ENCODE results near the gene MELTF.

MELTF gene

DNA sequence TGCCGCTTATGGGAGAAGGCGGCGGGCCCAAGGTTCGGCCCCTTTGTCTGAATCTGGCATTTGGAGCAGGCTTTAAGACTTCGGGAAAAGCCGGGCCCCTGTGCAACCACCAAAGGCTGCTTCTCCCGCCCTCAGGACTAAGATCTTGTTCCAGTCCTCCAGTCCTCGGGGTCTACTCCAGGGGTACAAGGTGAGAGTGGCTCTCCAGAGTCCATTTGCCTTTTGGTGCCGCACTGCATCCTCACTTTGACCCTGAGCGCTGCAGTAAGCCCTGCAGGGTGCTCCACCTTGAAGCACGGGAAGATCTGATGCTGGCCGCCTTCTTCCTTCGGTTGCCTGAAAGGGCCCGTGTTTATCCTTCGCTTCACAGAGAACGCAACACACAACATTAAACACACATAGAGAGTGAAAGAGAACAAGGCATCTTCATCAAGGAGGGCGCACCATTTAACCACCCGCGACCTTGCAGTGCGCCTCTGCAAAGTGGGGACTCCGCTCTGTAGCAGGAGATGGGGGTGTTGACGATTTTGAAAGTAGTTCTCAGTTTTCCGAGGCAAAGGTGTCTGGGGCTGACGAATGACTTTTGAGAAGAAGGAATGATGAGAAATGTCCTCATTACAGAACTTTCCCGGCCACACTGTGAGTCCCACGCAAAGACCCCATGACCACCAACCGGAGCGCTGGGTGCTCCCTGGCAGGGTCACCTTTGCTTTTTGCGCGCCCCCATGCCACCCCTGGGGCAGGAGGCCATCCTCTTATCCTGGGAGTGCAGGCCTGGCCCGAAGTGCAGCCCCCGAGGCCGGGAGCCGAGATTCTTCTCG is 62.0 kb downstream of the MELTF start:
- no peak for DNase-seq

GRCh38 chr3:196966526-196967401 is 62.9 kb downstream of the MELTF start:
- no peak for DNase-seq

- no peak for DNase-seq
Observed at GRCh38 chr3:196965804-196966173, 63.8 kb downstream of the MELTF start.

DNA sequence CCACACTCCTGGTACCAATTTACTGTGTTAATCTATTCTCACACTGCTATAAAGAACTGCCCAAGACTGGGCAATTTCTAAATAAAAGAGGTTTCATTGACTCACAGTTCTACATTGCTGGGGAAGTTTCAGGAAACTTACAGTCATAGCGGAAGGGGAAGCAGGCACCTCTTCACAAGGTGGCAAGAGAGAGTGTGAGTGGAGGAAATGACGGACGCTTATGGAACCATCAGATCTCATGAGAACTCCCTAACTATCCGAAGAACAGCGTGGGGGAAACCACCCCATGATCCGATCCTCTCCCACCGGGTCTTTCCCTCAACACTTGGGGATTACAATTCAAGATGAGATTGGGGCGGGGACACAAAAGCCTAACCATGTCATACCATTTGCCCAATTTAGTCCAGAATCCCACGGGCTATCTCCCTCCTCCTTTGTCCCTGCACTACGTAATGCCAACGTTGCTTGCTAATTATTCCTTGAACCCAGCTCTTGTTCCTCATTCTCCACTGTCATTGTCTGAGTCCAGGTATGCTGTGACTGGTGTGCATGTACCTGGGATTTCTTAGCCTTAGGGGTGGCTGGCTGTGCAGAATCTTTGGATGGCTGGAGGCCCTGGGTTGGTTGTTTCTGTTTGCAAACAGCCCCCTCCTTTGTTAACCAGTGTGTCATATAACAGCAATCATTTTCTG is 64.4 kb downstream of the MELTF start:
- no peak for DNase-seq

DNA sequence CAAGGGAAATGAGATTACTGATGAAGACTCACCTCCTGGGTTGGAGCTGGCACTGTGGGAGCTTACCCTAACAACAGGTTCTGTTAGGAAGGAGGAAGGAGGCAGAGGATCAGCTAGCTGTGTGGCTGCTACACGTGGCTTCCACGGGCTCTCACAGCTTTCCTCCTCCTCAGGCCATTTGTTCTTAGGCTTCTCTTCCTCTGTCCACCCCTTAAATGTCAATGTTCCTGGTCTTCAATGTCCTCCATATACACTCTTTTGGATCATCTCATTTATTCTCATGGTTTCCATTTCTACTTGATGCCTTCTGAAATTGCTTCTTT is 66.0 kb downstream of the MELTF start:
- DNase-seq = no peak

DNA sequence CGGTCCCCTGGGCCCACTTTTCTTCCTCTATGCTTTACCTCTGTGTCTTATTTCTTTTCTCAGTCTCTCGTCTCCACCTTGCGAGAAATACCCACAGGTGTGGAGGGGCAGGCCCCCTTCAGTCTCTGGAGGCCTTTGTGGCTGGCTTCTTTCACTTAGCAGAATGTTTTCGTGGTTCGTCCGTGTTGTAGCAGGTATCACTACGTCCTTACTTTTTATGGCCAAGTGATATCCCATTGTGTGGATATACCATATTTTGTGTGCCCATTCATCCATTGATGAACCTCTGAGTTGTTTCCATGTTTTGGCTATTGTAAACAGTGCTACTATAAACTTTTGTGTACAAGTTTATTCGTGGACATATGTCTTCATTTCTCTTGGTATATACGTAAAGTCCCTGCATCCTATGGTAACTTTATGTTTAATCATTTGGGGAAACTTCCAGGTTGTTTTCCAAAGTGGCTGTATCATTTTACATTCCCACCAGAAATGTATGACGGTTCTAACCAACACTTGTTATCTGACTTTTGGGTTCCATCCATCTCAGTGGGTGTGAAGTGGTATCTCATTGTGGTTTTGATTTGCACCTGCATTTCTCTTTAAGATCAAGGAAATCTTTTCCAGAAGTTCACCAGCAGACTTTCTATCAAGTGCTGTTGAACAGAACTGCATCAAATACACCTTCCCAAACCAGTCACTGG is 66.5 kb downstream of the MELTF start:
- DNase-seq = no peak

DNA sequence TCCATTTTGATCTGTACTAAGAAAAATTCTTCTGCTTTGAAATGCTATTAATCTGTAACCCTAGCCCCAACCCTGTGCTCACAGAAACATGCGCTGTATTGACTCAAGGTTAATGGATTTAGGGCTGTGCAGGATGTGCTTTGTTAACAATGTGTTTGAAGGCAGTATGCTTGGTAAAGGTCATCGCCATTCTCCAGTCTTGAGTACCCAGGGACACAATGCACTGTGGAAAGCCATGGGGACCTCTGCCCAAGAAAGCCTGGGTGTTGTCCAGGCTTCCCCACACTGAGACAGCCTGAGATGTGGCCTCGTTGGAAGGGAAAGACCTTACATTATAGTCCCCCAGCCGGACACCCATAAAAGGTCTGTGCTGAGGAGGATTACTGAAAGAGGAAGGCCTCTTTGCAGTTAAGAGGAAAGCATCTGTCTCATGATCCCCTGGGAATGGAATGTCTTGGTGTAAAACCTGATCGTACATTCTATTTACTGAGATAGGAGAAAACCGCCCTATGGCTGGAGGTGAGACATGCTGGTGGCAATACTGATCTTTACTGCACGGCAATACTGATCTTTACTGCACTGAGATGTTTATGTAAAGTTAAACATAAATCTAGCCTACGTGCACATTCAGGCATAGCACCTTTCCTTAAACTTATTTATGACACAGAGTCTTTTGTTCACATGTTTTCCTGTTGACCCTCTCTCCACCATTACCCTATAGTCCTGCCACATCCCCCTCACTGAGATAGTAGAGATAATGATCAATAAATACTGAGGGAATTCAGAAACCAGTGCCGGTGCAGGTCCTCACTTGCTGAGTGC is 67.3 kb downstream of the MELTF start:
- no peak for DNase-seq

DNA sequence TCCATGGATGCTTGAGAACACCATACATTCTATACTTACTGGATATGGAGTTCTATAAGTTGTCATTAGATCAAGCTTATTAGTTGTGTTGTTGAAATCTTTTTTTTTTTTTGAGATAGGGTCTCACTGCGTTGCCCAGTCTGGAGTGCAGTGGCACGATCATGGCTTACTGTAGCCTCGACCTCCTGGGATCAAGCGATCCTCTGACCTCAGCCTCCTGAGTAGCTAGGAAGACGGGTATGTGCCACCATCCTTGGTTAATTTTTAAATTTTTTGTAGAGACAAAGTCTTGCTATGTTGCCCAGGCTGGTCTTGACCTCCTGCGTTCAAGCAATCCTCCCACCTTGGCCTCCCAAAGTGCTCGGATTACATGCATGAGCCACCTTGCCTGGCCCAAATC is 74.8 kb downstream of the MELTF start:
- DNase-seq = no peak

Measured in inflammatory macrophage (primary cell).